HepG2 (cell line): ENCODE data around the gene DEFB124.

Source experiments
- SRSF9 ChIP-seq: fragments of 200-400 bp; formaldehyde crosslinking; IDR thresholded peaks from 2 replicates; pipeline ENCODE4 v1.6.1; 2018; ENCODE audit warnings: borderline replicate concordance, mild to moderate bottlenecking, low read depth, low read length; ENCODE audit not compliant: insufficient read depth, poor library complexity, severe bottlenecking
- ZSCAN22 ChIP-seq: sonication (generic); formaldehyde crosslinking; IDR thresholded peaks from 2 replicates; pipeline ENCODE4 v1.4.0; 2020; ENCODE audit warnings: mild to moderate bottlenecking, missing genetic modification reagents
- TF ChIP-seq, protein P1 (sequence below): sonication (generic); formaldehyde crosslinking; IDR thresholded peaks from 2 replicates; pipeline ENCODE4 v1.5.0; 2020; ENCODE audit warnings: missing genetic modification reagents

DNA sequence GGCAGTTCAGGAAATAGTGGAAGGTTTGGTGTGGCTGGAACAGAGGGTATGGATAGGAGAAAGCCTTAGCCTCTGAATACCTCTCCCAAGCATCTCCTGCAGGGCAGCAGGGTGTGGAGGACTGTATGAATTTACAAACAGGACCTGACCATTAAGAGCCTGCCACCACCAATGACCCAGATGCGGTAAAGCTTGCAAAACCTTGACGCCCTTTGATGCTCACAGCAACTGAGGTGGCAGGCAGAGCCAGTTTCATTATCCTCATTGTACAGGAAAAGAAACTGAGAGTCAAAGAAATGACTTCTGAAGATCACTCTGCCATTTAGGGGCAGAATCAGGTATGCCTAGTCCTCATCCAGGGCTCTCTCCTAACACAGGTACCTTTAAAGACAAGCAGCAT lies 41.7 kb upstream of the DEFB124 start:
- TF ChIP-seq SRSF9 (no peak), ZSCAN22 (CRISPR knock-in tag) (no peak)
- TF ChIP-seq, protein P1, sequence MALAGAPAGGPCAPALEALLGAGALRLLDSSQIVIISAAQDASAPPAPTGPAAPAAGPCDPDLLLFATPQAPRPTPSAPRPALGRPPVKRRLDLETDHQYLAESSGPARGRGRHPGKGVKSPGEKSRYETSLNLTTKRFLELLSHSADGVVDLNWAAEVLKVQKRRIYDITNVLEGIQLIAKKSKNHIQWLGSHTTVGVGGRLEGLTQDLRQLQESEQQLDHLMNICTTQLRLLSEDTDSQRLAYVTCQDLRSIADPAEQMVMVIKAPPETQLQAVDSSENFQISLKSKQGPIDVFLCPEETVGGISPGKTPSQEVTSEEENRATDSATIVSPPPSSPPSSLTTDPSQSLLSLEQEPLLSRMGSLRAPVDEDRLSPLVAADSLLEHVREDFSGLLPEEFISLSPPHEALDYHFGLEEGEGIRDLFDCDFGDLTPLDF (CRISPR knock-in tag) = no peak
